WTC11 (cell line): Measurements from ENCODE around the gene LDAH. TPM values are rescaled to one million over a fixed set of nuclear protein-coding genes. Genes with fewer than 3 reads are reported as not detected.

Experiments used
- ATAC-seq: fragments of 200-7000 bp; cut with Tn5 transposase; 2 replicates; pipeline ENCODE4 v1.10.0; 2021; ENCODE audit warnings: mild to moderate bottlenecking, moderate library complexity
- CTCF ChIA-PET: fragments of 300-600 bp; sonication (Branson Sonifier 250); formaldehyde crosslinking; loops from one replicate; lab custom pipeline; 2021; ENCODE audit warnings: antibody characterized with exemption; lab: Charles Lee
- POLR2A ChIA-PET: fragments of 350-600 bp; sonication (Branson Sonifier 250); formaldehyde crosslinking; loops from one replicate; lab custom pipeline; 2021; ENCODE audit warnings: antibody characterized with exemption; lab: Charles Lee
- DNase-seq: peaks from one replicate; pipeline ENCODE4 v3.0.0; 2021; ENCODE audit warnings: low spot score
- H3K27ac Mint-ChIP-seq: 2 replicates; pipeline ENCODE4 v1.8.0; 2021; ENCODE audit warnings: mixed read lengths
- H3K27me3 Mint-ChIP-seq: 2 replicates; pipeline ENCODE4 v1.8.0; 2021; ENCODE audit warnings: low read depth, mild to moderate bottlenecking, moderate library complexity, mixed read lengths
- H3K36me3 Mint-ChIP-seq: 2 replicates; pipeline ENCODE4 v1.8.0; 2021; ENCODE audit warnings: mixed read lengths
- H3K4me1 Mint-ChIP-seq: 2 replicates; pipeline ENCODE4 v1.8.0; 2022; ENCODE audit warnings: mixed read lengths
- H3K4me3 Mint-ChIP-seq: 2 replicates; pipeline ENCODE4 v1.8.0; 2021; ENCODE audit warnings: mild to moderate bottlenecking, moderate library complexity, mixed read lengths
- H3K9me3 Mint-ChIP-seq: 2 replicates; pipeline ENCODE4 v1.8.0; 2021; ENCODE audit warnings: mixed read lengths
- AR ChIP-seq: fragments of 250-450 bp; sonication (Bioruptor Pico); IDR thresholded peaks from 2 replicates; pipeline ENCODE4 v1.9.0; 2021; ENCODE audit warnings: mild to moderate bottlenecking
- CREM ChIP-seq: sonication (generic); formaldehyde crosslinking; IDR thresholded peaks from 2 replicates; pipeline ENCODE4 v1.8.1; 2022; ENCODE audit warnings: mild to moderate bottlenecking, missing genetic modification reagents, moderate library complexity
- CTCF ChIP-seq: fragments of 200-600 bp; IDR thresholded peaks from 2 replicates; pipeline ENCODE4 v1.8.0; 2022; ENCODE audit warnings: antibody characterized with exemption
- E2F1 ChIP-seq: sonication (generic); formaldehyde crosslinking; IDR thresholded peaks from 2 replicates; pipeline ENCODE4 v1.8.0; 2022; ENCODE audit warnings: mild to moderate bottlenecking, missing genetic modification reagents
- ESRRA ChIP-seq: sonication (generic); formaldehyde crosslinking; IDR thresholded peaks from 2 replicates; pipeline ENCODE4 v1.8.1; 2022; ENCODE audit warnings: mild to moderate bottlenecking, missing genetic modification reagents, borderline replicate concordance
- FOXJ3 ChIP-seq: sonication (generic); formaldehyde crosslinking; IDR thresholded peaks from 2 replicates; pipeline ENCODE4 v1.9.0; 2021; ENCODE audit warnings: missing genetic modification reagents, mild to moderate bottlenecking, borderline replicate concordance
- FOXK1 ChIP-seq: sonication (generic); formaldehyde crosslinking; IDR thresholded peaks from 2 replicates; pipeline ENCODE4 v1.8.0; 2022; ENCODE audit warnings: mild to moderate bottlenecking, moderate library complexity, missing genetic modification reagents
- FOXP1 ChIP-seq: sonication (generic); formaldehyde crosslinking; IDR thresholded peaks from 2 replicates; pipeline ENCODE4 v1.8.0; 2022; ENCODE audit warnings: missing genetic modification reagents, mild to moderate bottlenecking, moderate library complexity, borderline replicate concordance
- GABPB1 ChIP-seq: sonication (generic); formaldehyde crosslinking; IDR thresholded peaks from 2 replicates; pipeline ENCODE4 v1.8.1; 2023; ENCODE audit warnings: mild to moderate bottlenecking, missing genetic modification reagents
- GRHL2 ChIP-seq: fragments of 250-450 bp; sonication (Bioruptor Pico); IDR thresholded peaks from 2 replicates; pipeline ENCODE4 v1.8.0; 2022; ENCODE audit warnings: mild to moderate bottlenecking, moderate library complexity; ENCODE audit not compliant: insufficient replicate concordance, severe bottlenecking
- GTF2I ChIP-seq: fragments of 250-450 bp; sonication (Bioruptor Pico); conservative IDR thresholded peaks from 2 replicates; pipeline ENCODE4 v1.4.0; 2021; ENCODE audit warnings: mild to moderate bottlenecking
- HMGA2 ChIP-seq: fragments of 250-450 bp; sonication (Bioruptor Pico); IDR thresholded peaks from 2 replicates; pipeline ENCODE4 v1.4.0; 2021; ENCODE audit warnings: mild to moderate bottlenecking, moderate library complexity
- IRF1 ChIP-seq: sonication (generic); formaldehyde crosslinking; IDR thresholded peaks from 2 replicates; pipeline ENCODE4 v1.8.0; 2023; ENCODE audit warnings: missing genetic modification reagents
- IRF2 ChIP-seq: sonication (generic); formaldehyde crosslinking; IDR thresholded peaks from 2 replicates; pipeline ENCODE4 v1.8.0; 2022; ENCODE audit warnings: low read depth, missing genetic modification reagents, borderline replicate concordance
- MXD4 ChIP-seq: fragments of 250-450 bp; sonication (Bioruptor Pico); IDR thresholded peaks from 2 replicates; pipeline ENCODE4 v1.8.0; 2021; ENCODE audit warnings: mild to moderate bottlenecking, moderate library complexity, borderline replicate concordance
- MYBL2 ChIP-seq: sonication (generic); formaldehyde crosslinking; IDR thresholded peaks from 2 replicates; pipeline ENCODE4 v1.8.1; 2023; ENCODE audit warnings: mild to moderate bottlenecking, moderate library complexity, missing genetic modification reagents
- NR1H2 ChIP-seq: sonication (generic); formaldehyde crosslinking; IDR thresholded peaks from 2 replicates; pipeline ENCODE4 v1.9.0; 2021; ENCODE audit warnings: mild to moderate bottlenecking, moderate library complexity, missing genetic modification reagents
- TEAD1 ChIP-seq: sonication (generic); formaldehyde crosslinking; IDR thresholded peaks from 2 replicates; pipeline ENCODE4 v1.8.0; 2022; ENCODE audit warnings: mild to moderate bottlenecking, missing genetic modification reagents
- TP53 ChIP-seq: sonication (generic); formaldehyde crosslinking; IDR thresholded peaks from 2 replicates; pipeline ENCODE4 v1.8.1; 2023; ENCODE audit warnings: mild to moderate bottlenecking, missing genetic modification reagents
- ZBTB21 ChIP-seq: sonication (generic); formaldehyde crosslinking; IDR thresholded peaks from 2 replicates; pipeline ENCODE4 v1.8.1; 2023; ENCODE audit warnings: mild to moderate bottlenecking, missing genetic modification reagents, borderline replicate concordance
- ZNF138 ChIP-seq: sonication (generic); formaldehyde crosslinking; conservative IDR thresholded peaks from 2 replicates; pipeline ENCODE4 v1.8.1; 2022; ENCODE audit warnings: mild to moderate bottlenecking, moderate library complexity, missing genetic modification reagents
- ZNF232 ChIP-seq: sonication (generic); formaldehyde crosslinking; IDR thresholded peaks from 2 replicates; pipeline ENCODE4 v1.8.0; 2022; ENCODE audit warnings: mild to moderate bottlenecking, missing genetic modification reagents
- ZNF263 ChIP-seq: sonication (generic); formaldehyde crosslinking; IDR thresholded peaks from 2 replicates; pipeline ENCODE4 v1.8.1; 2022; ENCODE audit warnings: low read depth, mild to moderate bottlenecking, moderate library complexity, missing genetic modification reagents
- ZNF423 ChIP-seq: fragments of 250-450 bp; sonication (Bioruptor Pico); IDR thresholded peaks from 2 replicates; pipeline ENCODE4 v2.1.2; 2022; ENCODE audit warnings: mild to moderate bottlenecking, moderate library complexity
- total RNA-seq: library from RNA; stranded (reverse); gene quantifications from 3 replicates; pipeline ENCODE4 v1.2.3, GENCODE V29; 2021
- TF ChIP-seq, protein P1 (sequence below): sonication (generic); formaldehyde crosslinking; IDR thresholded peaks from 2 replicates; pipeline ENCODE4 v1.8.0; 2022; ENCODE audit warnings: mild to moderate bottlenecking, missing genetic modification reagents
- TF ChIP-seq, protein P2 (sequence below): sonication (generic); formaldehyde crosslinking; IDR thresholded peaks from 2 replicates; pipeline ENCODE4 v1.8.1; 2023; ENCODE audit warnings: mild to moderate bottlenecking, missing genetic modification reagents
- TF ChIP-seq, protein P3 (sequence below): sonication (generic); formaldehyde crosslinking; IDR thresholded peaks from 2 replicates; pipeline ENCODE4 v1.8.1; 2023; ENCODE audit warnings: mild to moderate bottlenecking, missing genetic modification reagents, moderate library complexity

The LDAH gene
- total RNA-seq, 1 experiment from 2014 or later: 20.5 TPM

- H3K4me3 Mint-ChIP-seq: peak within 1 kb of the TSS; percentile 83
- peaks cover 17% of the 10 kb centered on the region for H3K27me3 Mint-ChIP-seq
- POLR2A ChIA-PET: interaction anchor here (0.6 to 2.6 kb wide), 3 partner anchors 10 to 343 kb away, joined by 4 to 19 read pairs (median 8); partner anchors contain the start of gene RHOB
- CTCF ChIA-PET: interaction anchor here (0.5 to 4.3 kb wide), 58 partner anchors 9 to 1153 kb away, joined by 3 to 77 read pairs (median 4); partner anchors contain the start of genes GDF7, LDAH and RHOB
- H3K4me1 Mint-ChIP-seq: peaks cover 31% of the 10 kb centered on the region
- ATAC-seq (peak; percentile 93), DNase-seq (peak; percentile 77)
- no peaks in the 10 kb centered on the region for H3K9me3 Mint-ChIP-seq
- no peaks in the 10 kb centered on the region for H3K36me3 Mint-ChIP-seq
- peak within 1 kb of the TSS; percentile 69; the same call in 1 of the 2 replicates for H3K27ac Mint-ChIP-seq
- TF ChIP-seq, protein P1, sequence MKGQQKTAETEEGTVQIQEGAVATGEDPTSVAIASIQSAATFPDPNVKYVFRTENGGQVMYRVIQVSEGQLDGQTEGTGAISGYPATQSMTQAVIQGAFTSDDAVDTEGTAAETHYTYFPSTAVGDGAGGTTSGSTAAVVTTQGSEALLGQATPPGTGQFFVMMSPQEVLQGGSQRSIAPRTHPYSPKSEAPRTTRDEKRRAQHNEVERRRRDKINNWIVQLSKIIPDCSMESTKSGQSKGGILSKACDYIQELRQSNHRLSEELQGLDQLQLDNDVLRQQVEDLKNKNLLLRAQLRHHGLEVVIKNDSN (CRISPR knock-in tag): peak; percentile 77
- TF ChIP-seq MYBL2 (CRISPR knock-in tag): 0 out of 2 replicates have a peak, but pooled peaks have one; percentile 32
- no peak for TF ChIP-seq HMGA2 (CRISPR knock-in tag)
- TF ChIP-seq IRF2 (CRISPR knock-in tag): no peak
- 0 out of 2 replicates have a peak, but pooled peaks have one; percentile 8 for TF ChIP-seq GTF2I (CRISPR knock-in tag)
- TF ChIP-seq NR1H2: no peak
- TF ChIP-seq ESRRA: peak; percentile 50; the same call in 1 of the 2 replicates
- TF ChIP-seq CTCF: peak; percentile 88
- TF ChIP-seq AR: no peak
- no peak for TF ChIP-seq GRHL2 (CRISPR knock-in tag)
- peak; percentile 70; the same call in 1 of the 2 replicates for TF ChIP-seq ZBTB21 (CRISPR knock-in tag)
- TF ChIP-seq MXD4 (CRISPR knock-in tag): no peak
- TF ChIP-seq, protein P2, sequence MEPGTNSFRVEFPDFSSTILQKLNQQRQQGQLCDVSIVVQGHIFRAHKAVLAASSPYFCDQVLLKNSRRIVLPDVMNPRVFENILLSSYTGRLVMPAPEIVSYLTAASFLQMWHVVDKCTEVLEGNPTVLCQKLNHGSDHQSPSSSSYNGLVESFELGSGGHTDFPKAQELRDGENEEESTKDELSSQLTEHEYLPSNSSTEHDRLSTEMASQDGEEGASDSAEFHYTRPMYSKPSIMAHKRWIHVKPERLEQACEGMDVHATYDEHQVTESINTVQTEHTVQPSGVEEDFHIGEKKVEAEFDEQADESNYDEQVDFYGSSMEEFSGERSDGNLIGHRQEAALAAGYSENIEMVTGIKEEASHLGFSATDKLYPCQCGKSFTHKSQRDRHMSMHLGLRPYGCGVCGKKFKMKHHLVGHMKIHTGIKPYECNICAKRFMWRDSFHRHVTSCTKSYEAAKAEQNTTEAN (CRISPR knock-in tag): peak; percentile 78; the same call in 1 of the 2 replicates
- TF ChIP-seq ZNF423 (CRISPR knock-in tag): peak; percentile 75
- TF ChIP-seq TEAD1 (CRISPR knock-in tag): 0 out of 2 replicates have a peak, but pooled peaks have one; percentile 39
- peak; percentile 44; the same call in 1 of the 2 replicates for TF ChIP-seq TP53 (CRISPR knock-in tag)
- peak; percentile 85; the same call in 1 of the 2 replicates for TF ChIP-seq FOXK1 (CRISPR knock-in tag)
- peak; percentile 82; the same call in 1 of the 2 replicates for TF ChIP-seq CREM (CRISPR knock-in tag)
- peak; percentile 63; the same call in 1 of the 2 replicates for TF ChIP-seq ZNF232 (CRISPR knock-in tag)
- TF ChIP-seq FOXJ3 (CRISPR knock-in tag): no peak
- TF ChIP-seq, protein P3, sequence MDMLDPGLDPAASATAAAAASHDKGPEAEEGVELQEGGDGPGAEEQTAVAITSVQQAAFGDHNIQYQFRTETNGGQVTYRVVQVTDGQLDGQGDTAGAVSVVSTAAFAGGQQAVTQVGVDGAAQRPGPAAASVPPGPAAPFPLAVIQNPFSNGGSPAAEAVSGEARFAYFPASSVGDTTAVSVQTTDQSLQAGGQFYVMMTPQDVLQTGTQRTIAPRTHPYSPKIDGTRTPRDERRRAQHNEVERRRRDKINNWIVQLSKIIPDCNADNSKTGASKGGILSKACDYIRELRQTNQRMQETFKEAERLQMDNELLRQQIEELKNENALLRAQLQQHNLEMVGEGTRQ (CRISPR knock-in tag): peak; percentile 95
- peak; percentile 59; the same call in 1 of the 2 replicates for TF ChIP-seq FOXP1 (CRISPR knock-in tag)
- TF ChIP-seq E2F1 (CRISPR knock-in tag): no peak
- 0 out of 2 replicates have a peak, but pooled peaks have one; percentile 48 for TF ChIP-seq ZNF263 (CRISPR knock-in tag)
- TF ChIP-seq ZNF138 (CRISPR knock-in tag): peak; percentile 64
- TF ChIP-seq IRF1: no peak
- peak; percentile 63 for TF ChIP-seq GABPB1 (CRISPR knock-in tag)
Measured at GRCh38 chr2:20650877-20651730, 171.8 kb downstream of the LDAH start, which contains the start of gene HS1BP3. Gene HS1BP3, minus strand, starts transcription at chr2:20651098. Its CDS starts 35 bp downstream, at chr2:20651063.
